ENCODE data around the gene NCOA5. TPM values are rescaled to one million over a fixed set of nuclear protein-coding genes. Genes with fewer than 3 reads are reported as not detected.

NCOA5 gene
- total and polyA plus RNA-seq, 2 donors from 2014 or later, result 15.4 to 28.3 TPM

- peaks cover 5% of the 10 kb centered on the region for H3K27me3 ChIP-seq (ENCODE audit: control insufficient read depth, insufficient read depth, low read length)
- DNase-seq (peak in 1 of 5 donors; percentile 43), FAIRE-seq (no peak)
- no peak overlapping the region for H3K4me3 ChIP-seq (ENCODE audit: low read length in 3 of 3)
- H3K9me3 ChIP-seq (ENCODE audit: control insufficient read depth in 2 of 3, insufficient read depth in 1 of 3, low read length in 3 of 3), result no peaks in the 10 kb centered on the region
- H3K9ac ChIP-seq (ENCODE audit: low read length in 3 of 3), result no peak overlapping the region
- no peaks in the 10 kb centered on the region for H3K36me3 ChIP-seq (ENCODE audit: control insufficient read depth in 2 of 3, insufficient read depth in 3 of 3, low read length in 3 of 3)
- no peak for TF ChIP-seq CTCF (IDR thresholded peaks at IDR 0.05; ENCODE audit: borderline replicate concordance, extremely low read depth, insufficient read depth)
- no peak overlapping the region for H3K27ac ChIP-seq (ENCODE audit: low read depth in 2 of 2, low read length in 2 of 2)
- intact Hi-C loops (cut with DNase I), result no loop called here
- H3K4me1 ChIP-seq (ENCODE audit: control insufficient read depth in 2 of 3, insufficient read depth in 2 of 3, low read depth in 1 of 3, low read length in 3 of 3), result peaks cover 0 to 3% (median 0%) of the 10 kb centered on the region in 3 donors
These were observed 44.3 kb upstream of the NCOA5 start for GRCh38 chr20:46133886-46134654.

GRCh38 chr20:46132705-46133120 lies 43.0 kb upstream of the NCOA5 start:
- intact Hi-C loops (cut with DNase I), result no loop called here
- H3K4me1 ChIP-seq (ENCODE audit: control insufficient read depth in 2 of 3, insufficient read depth in 2 of 3, low read depth in 1 of 3, low read length in 3 of 3), result peaks cover 0 to 3% (median 0%) of the 10 kb centered on the region in 3 donors
- H3K27ac ChIP-seq (ENCODE audit: low read depth in 2 of 2, low read length in 2 of 2), result no peak overlapping the region
- H3K9ac ChIP-seq (ENCODE audit: low read length in 3 of 3), result no peak overlapping the region
- H3K4me3 ChIP-seq (ENCODE audit: low read length in 3 of 3), result no peak overlapping the region
- FAIRE-seq (no peak), DNase-seq (peak; percentile 68 to 86 (median 78))
- H3K36me3 ChIP-seq (ENCODE audit: control insufficient read depth in 2 of 3, insufficient read depth in 3 of 3, low read length in 3 of 3), result no peaks in the 10 kb centered on the region
- TF ChIP-seq CTCF (IDR thresholded peaks at IDR 0.05; ENCODE audit: borderline replicate concordance, extremely low read depth, insufficient read depth), result peak; percentile 71
- H3K9me3 ChIP-seq (ENCODE audit: control insufficient read depth in 2 of 3, insufficient read depth in 1 of 3, low read length in 3 of 3), result no peaks in the 10 kb centered on the region
- H3K27me3 ChIP-seq (ENCODE audit: control insufficient read depth, insufficient read depth, low read length), result peaks cover 5% of the 10 kb centered on the region

GRCh38 chr20:46131396-46131795 lies 41.6 kb upstream of the NCOA5 start:
- no peaks in the 10 kb centered on the region for H3K36me3 ChIP-seq (ENCODE audit: control insufficient read depth in 2 of 3, insufficient read depth in 3 of 3, low read length in 3 of 3)
- no peak overlapping the region for H3K9ac ChIP-seq (ENCODE audit: low read length in 3 of 3)
- peaks cover 0 to 3% (median 0%) of the 10 kb centered on the region in 3 donors for H3K4me1 ChIP-seq (ENCODE audit: control insufficient read depth in 2 of 3, insufficient read depth in 2 of 3, low read depth in 1 of 3, low read length in 3 of 3)
- H3K27me3 ChIP-seq (ENCODE audit: control insufficient read depth, insufficient read depth, low read length), result peaks cover 2% of the 10 kb centered on the region
- no peak for FAIRE-seq
- peak in 1 of 5 donors; percentile 21 for DNase-seq
- H3K9me3 ChIP-seq (ENCODE audit: control insufficient read depth in 2 of 3, insufficient read depth in 1 of 3, low read length in 3 of 3), result no peaks in the 10 kb centered on the region
- no peak overlapping the region for H3K4me3 ChIP-seq (ENCODE audit: low read length in 3 of 3)
- intact Hi-C loops (cut with DNase I), result no loop called here
- no peak overlapping the region for H3K27ac ChIP-seq (ENCODE audit: low read depth in 2 of 2, low read length in 2 of 2)
- no peak for TF ChIP-seq CTCF (IDR thresholded peaks at IDR 0.05; ENCODE audit: borderline replicate concordance, extremely low read depth, insufficient read depth)

Measured in kidney (tissue), 14 donors.